Adipose tissue (tissue), 3 donors: Measurements from ENCODE around the gene LHFPL4. TPM values are rescaled to one million over a fixed set of nuclear protein-coding genes. Genes with fewer than 3 reads are reported as not detected.

Experiments
- H3K27ac ChIP-seq: one replicate; pipeline ENCODE4 v1.5.1; 2013; ENCODE audit warnings: low read depth, low read length
- WGBS, 3 donors: extraction: QIAGEN DNeasy Blood & Tissue Kit; methylation state at CpG; one replicate each; pipeline ENCODE4 v1.1.7; 2013; 5-methylcytosine and 5-hydroxymethylcytosine counted together
- polyA plus RNA-seq, 3 donors: library from polyadenylated mRNA; stranded (reverse); fragments of 200-250 nt; gene quantifications; one replicate each; pipeline ENCODE4 v1.2.3, GENCODE V29; 2013
- donor health status: healthy with polysubstance abuse.
- donor health status: Bipolar disorder and iron deficiency.
- donor health status: healthy.

LHFPL4 gene
- polyA plus RNA-seq, 3 donors: 0.01 to 0.51 TPM; not detected in 1

DNA sequence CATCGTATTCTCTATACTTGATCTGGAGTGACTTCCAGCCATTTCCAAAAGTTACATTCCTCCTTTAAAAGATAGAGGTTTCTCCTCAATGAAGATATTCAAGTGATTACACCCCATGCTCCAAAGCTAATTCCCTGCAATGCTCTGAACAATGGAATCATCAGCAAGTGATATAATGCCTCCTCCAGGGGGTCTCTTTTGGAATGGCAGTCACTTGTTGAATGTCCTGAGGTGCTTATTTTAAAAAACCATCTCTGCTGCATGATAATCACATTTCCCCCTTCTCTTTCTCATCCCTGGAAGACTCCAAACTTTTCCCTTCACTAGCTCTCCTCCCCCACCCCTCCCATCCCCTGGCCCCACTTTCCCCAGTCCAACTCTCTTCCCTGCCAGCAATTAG lies 2.6 kb downstream of the LHFPL4 start:
- 83 to 88% (median 84%) methylated on average over 1 of the region's 1 CpG for WGBS, 3 donors
- no peak overlapping the region for H3K27ac ChIP-seq

DNA sequence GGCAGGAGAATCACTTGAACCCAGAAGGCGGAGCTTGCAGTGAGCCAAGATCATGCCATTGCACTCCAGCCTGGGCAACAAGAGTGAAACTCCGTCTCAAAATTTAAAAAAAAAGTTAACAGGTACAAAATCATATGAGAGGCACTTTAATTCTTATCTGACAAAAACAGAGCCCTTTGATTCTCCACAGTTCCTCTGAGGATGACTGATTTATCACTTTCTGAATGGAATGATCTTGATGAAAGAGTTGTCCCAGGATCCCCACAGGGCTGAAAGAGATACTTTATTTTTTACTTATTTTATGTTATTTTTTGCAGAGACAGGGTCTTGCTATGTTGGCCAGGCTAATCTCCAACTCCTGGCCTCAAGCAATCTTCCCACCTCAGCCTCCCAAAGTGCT lies 4.0 kb downstream of the LHFPL4 start:
- no peak overlapping the region for H3K27ac ChIP-seq
- WGBS, 3 donors: 78 to 92% (median 80%) methylated on average over 2 of the region's 2 CpGs

DNA sequence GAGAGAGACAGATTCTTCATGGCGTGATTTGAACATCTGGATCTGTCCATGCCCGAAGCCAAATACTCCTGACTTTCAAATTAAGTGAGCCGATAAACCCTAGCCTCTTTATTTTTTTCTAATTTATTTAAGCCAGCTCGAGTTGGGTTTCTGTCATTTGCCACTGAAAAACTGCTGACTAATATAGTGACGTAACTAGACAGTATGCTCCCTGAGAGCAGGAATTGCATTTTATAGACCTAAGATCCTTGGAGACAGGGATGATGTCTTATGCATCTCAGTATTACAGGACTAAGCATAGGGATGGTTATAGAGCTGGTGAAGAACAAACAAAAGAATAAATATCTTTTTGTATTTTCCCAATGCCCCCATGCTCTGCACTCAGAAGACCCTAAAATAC lies 4.6 kb downstream of the LHFPL4 start:
- 77 to 83% (median 79%) methylated on average over 5 of the region's 5 CpGs for WGBS, 3 donors
- no peak overlapping the region for H3K27ac ChIP-seq

DNA sequence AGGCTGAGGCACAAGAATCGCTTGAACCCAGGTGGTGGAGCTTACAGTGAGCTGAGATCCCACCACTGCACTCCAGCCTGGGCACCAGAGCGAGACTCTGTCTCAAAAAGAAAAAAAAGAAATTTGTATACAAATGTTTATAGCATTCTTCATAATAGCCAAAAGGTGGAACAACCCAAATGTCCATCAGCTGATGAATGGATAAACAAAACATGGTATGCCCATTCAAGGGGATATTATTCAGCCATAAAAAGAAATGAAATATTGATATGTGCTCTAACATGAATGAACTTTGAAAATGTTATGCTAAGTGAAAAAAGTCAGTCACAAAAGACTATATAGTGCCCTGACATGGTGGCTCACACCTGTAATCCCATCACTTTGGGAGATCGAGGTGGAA lies 11.4 kb downstream of the LHFPL4 start:
- 82 to 92% (median 91%) methylated on average over 3 of the region's 3 CpGs for WGBS, 3 donors
- H3K27ac ChIP-seq: no peak overlapping the region

DNA sequence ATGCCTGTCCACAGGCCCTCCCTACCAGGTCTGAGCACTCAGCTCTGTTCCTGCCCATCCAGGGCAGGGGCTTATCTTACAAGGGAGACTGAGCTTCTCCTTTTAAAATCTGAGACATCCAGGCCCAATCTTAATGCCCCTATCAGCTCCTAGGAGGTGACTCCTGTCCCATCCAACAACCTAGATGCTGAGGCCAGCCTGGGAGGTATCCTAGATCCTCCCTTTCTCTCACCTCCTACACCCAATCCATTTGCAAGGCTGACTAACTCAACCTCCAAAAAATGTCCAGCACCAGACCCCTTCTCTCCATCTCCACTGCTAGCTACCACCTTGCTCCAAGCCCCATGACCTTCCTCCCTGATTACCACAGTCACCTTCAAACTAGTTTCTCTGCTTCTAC lies 17.4 kb downstream of the LHFPL4 start:
- H3K27ac ChIP-seq: no peak overlapping the region

DNA sequence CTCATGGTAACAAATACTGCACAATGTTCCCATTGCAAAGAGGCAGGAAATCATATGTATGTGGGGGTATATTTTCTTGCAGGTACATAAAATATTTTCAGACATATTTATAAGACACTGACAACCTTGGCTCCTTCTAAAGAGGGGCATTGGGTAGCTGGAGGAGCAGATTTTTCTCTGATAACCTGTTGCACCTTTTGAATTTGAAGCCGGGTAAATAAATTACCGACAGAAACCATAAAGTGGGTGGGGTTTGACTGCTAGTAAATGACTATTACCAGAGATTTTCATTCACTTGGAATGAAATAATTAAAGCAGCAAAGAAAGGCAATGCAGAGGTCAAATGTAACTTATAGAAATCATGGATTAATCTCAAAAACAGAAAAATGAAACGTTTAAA lies 19.2 kb downstream of the LHFPL4 start:
- no peak overlapping the region for H3K27ac ChIP-seq
- WGBS, 3 donors: 55 to 76% (median 74%) methylated on average over 3 of the region's 3 CpGs

DNA sequence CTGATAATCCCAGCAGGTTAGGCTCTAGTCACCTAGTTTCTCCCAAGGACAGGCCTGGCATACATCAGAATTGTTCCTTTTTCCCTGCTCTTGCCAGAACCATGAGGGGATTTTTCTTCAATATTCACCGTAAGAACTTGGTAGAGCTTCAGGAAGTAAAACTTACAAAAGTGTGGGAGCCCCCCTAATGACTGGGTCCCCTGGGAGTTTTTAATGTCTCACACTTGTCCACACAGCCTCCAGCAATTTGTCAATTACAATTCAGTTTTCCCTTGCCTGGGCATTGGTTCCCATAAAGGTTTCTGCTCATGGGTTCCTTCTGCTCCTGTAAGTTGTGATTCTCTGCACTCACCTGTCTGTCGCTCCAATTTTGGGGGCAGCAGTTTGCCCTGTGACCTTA lies 28.5 kb downstream of the LHFPL4 start:
- WGBS, 3 donors: 70 to 79% (median 76%) methylated on average over 2 of the region's 2 CpGs
- no peak overlapping the region for H3K27ac ChIP-seq

DNA sequence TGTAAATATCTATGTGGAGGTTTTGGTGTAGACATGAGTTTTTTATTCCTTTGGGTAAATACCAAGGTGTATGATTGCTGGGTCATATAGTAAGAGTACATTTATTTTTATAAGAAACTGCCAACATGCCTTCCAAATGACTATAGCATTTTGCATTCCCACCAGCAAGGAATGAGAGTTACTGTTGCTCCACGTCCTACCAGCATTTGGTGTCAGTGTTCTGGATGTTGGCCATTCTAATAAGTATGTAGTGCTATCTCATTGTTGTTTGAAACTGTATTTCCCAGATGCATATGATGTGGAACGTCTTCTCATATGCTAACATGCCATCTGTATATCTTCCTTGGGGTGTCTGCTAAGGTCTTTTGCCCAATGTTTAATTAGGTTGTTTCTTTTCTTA lies 38.7 kb downstream of the LHFPL4 start:
- WGBS, 3 donors: 50 to 65% (median 63%) methylated on average over 2 of the region's 2 CpGs
- no peak overlapping the region for H3K27ac ChIP-seq

DNA sequence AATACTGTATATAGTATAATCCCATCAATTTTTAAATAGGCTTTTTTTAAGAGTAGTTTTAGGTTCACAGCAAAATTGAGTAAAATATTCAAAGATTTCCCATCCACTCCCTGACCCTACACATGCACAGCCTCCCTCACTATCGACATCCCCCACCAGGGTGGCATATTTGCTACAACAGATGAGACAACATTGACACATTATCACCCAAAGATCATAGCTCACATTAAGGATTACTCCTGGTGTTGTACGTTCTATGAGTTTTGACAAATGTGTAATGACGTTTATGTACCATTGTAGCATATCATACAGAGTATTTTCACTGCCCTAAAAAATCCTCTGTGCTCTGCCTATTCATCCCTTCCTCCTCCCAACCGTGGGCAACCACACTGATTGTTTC lies 39.3 kb downstream of the LHFPL4 start:
- no peak overlapping the region for H3K27ac ChIP-seq
- 55 to 77% (median 71%) methylated on average over 4 of the region's 4 CpGs for WGBS, 3 donors

DNA sequence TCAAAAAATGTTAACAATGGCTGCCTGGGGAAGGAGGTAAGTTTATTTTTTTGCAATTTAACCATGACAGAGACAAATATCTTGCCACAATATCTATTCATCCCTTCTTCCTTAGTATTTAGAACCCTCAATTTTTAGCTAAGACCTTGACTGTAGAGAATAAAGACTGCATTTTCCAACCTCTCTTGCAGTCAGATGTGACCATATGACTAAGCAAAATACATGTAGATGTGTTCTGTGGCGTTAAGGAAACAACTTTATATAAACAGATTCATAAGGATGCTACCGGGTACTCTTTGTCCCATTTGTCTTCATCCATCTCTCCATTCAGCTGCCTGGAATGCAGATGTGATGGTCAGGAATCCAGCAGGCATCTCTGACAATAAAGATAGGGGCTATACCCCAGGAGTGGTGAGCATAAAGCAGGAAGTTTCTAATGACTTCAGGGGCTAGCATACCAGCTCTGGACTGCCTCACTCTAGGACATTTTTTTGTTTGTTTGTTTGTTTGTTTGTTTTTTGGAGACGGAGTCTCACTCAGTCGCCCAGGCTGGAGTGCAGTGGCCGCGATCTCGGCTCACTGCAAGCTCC lies 41.1 kb downstream of the LHFPL4 start:
- WGBS, 3 donors: 64% methylated on average over 7 of the region's 7 CpGs
- H3K27ac ChIP-seq: no peak overlapping the region

DNA sequence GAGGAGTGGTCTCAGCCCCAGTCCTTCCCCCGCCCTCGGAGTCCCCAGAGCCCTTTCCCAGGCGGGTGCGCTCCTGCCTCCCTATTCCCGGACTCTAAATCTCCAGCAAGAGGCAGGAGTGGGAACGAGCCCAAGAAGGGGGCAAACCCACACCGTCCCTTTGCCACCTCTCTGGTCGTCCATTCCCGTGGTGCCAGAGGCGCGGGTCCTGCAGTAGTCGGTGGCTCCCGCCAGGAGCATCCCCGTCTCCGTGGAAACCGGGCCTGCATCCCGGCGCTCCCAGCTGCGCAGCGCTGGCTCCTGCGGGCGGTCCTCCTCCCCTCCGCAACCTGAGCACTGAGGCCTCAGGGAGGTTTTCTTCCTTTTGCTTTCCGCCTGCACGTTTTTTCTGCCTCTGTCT lies 44.8 kb downstream of the LHFPL4 start:
- 13 to 15% (median 13%) methylated on average over 22 to 25 of the region's 25 CpGs for WGBS, 3 donors
- H3K27ac ChIP-seq: no peak overlapping the region

DNA sequence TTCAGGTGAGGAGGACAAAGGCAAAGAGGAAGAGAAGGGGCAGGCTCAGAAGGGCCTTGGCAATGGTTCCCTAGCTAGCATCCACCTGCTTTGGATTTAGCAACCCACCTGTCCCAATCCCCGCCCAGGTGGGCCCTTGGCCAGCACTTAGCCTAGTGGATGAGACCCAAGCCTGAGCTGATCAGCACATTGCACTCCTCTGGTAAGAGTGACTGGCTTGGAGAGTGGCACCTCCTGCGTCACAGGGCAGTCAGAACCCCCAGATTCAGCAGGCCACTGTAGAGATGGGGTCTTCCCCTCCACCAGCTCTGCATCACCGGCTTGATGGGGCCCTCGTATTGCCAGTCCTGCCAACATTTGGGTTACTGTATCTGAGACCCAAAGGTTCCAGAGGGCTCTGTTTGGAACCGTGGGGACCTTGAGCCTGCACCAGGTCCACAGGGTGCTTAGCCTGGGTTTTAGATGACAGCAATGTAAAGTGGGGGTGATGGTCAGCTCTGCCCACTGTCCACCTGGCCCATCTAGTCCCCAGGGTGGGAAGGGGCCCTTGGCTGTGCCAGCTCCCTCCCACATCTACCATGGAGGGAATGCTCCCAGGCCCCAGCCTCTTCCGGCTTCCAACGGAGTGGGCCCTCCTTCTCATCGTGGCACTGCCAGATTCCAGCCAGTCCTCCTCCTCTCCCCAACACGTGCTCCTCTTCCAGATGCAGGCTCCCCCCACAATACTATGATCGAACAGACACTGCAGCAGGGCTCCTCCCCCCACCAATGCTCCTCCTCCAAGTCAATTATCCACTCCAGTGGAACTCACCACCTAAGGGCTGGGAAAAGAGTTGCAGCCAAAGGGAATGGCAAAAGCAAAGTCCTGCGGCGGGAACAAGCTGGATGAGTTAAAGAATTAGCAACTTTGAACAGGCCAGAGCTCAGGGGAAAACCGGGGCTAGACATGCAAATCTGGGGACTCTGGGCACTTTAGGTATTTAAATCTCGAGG lies 45.7 kb downstream of the LHFPL4 start:
- no peak overlapping the region for H3K27ac ChIP-seq
- WGBS, 3 donors: 57 to 63% (median 60%) methylated on average over 14 of the region's 14 CpGs

DNA sequence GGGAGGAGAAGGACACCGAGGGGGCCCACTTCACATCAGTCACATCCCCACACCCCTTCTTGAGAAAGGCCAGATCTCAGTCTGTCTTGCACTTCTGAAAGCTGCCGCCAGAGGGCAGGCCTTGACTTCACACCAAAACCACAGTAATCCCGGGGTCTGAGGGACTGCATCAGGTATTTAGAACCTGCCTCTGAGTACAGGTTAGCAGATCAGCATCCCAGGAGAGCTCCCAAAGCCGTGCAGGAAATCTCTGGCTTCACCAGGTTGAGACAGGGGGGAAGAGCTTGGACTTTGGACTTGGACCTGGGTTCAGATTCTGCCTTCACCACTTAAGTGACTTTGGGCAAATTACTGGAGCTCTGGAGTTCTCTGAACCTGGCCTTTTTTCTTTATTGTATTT lies 50.3 kb downstream of the LHFPL4 start:
- WGBS, 3 donors: 2 to 4% (median 3%) methylated on average over 4 of the region's 4 CpGs
- no peak overlapping the region for H3K27ac ChIP-seq

DNA sequence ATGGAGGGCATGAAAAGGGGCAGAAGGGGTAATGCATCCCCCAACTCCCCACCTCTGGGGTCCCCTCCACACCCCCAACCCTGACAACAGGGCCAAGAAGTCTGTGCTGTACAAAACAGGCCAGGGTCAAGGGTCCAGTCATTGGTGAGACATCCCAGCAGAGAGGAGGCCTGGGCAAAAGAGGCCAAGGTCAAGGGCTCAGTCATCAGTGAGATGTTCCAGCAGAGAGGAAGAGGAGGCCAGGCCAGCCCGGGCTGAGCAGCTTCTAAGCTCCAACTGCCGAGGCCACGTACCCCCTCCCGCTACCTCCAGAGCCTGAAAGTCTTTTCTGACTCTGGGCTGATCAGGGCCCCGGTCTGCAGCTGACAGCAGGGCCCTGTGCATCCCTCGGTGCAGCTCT lies 52.4 kb downstream of the LHFPL4 start:
- no peak overlapping the region for H3K27ac ChIP-seq
- 68 to 71% (median 69%) methylated on average over 6 of the region's 6 CpGs for WGBS, 3 donors

DNA sequence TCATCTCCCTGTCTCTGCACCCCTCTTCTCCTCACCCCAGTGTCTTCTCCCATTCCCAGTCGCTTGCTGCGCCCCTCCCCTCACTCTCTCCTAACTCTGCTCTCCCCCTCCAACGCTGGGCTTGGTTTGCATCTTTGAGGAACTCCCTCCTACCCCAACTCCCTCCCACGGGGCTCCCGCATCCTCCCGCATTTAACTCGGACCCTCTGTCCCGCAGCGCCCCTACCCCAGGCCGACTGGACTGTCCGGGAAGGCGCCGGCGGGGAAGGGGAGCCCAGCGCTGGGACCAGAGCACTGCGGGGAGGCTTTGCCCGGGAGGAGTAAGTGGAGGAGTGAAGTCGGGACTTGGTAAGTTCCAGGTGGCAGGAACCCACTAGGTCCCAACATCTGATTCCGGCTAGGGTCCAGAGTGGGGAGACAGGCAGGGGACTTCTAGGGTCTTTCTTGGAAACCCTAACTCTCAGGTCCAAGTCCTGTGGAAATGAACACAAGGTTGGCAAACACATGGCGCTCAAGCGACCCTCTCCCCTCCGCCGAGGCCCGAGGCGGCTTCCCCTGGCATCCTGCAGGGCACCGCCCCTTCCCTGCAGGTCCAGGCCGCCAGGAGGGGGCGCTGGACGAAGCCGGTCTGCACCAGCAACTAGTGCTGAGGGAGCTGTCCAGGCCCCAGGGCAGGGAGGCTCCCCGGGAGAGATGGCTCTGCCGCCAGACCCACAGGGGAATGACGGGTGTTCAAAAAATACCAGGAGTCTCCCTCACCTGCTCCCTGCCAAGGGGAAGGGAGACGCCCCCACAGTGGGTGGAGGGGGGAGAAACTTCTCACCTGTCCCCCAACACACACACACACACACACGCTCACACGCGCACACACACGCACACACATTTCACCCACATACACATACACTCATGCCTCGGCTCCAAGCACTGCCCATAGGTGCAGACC lies 53.2 kb downstream of the LHFPL4 start:
- whole genome bisulfite sequencing, 3 donors: 12 to 14% (median 12%) methylated on average over 37 to 39 of the region's 39 CpGs
- H3K27ac ChIP-seq: no peak overlapping the region

DNA sequence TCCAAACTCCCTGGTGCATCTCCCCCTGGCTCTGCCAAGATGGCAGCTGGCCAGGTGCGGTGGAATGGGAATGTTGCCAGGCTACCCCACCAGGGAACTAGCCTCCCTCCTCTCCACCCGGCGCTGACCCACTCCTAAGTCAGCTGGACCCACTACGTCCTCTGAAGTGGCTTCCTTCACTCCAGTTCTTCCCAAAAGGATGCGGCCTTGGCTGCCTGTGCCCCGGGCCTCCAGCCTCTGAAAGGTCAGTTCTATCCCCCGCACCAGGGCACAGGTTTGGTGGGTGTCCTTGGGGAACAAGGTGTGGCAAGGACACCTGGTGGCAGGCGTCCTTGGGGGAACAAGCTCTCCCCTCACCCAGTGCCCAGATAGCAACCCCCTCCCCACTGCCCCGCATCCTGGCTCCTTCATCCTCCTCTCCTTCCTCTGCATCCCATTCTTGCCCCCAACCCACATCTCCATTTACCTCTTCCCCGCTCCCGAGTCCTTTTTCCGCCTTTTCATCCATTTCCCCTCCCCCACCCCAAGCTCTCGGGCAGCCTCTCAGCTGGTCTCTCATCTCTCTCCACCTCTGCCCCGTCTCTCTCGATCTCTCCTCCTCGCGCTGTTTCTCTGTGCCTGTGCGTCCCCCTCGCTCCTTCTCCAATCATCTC lies 54.0 kb downstream of the LHFPL4 start:
- no peak overlapping the region for H3K27ac ChIP-seq
- WGBS, 3 donors: 21 to 28% (median 22%) methylated on average over 19 of the region's 19 CpGs

DNA sequence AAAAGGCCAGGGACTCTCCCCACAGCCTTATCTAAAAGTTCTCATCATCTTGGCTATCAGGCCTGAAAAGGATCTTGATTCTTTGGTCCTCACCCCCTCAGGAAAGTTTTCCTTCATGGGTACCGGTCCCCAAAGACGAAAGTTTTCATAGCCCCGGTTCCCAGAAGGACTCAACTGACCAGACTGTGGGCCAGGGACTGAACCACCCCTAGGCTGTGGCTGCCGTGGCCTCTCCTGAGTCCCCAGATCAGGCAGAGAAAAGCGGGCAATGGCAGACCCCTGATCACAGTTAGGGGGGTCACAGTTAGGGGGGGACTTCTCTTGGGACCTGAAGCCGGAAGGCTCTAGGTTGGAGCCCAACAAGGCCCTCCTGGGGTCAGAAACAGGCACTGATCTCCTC lies 54.8 kb downstream of the LHFPL4 start:
- WGBS, 3 donors: 84 to 89% (median 87%) methylated on average over 6 of the region's 6 CpGs
- H3K27ac ChIP-seq: no peak overlapping the region

DNA sequence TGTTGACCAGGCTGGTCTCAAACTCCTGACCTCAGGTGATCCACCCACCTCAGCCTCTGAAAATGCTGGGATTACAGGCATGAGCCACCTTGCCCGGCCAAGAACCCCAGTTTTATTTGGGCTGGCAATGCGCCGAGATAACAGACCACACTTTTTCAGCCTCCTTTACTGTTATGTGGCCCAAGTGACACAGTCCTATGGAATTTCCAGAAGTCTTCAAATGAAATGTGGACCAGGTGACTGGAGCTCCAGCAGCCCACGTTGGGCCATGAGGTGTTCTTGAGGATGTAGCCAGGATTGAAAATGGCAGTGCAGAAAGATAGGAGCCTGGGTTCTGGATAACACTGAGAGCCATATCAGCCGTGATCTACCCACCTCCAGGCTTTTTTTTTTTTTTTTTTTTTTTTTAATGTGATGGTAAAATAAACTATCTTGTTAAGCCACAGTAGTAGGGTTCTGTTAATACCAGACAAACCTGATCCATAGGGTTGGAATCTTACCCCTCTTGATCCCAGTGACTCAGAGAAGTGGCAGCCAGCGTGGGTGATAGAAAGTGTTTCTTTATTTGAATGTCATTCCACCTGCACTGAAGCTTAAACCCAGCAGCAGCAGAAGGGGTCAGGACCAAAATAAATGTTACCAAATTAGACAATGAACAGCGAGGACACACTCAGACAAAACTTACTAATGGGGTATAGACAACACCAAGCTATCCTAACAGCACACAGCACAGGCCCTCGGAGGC lies 55.6 kb downstream of the LHFPL4 start:
- H3K27ac ChIP-seq: no peak overlapping the region
- WGBS, 3 donors: 87 to 89% (median 88%) methylated on average over 8 of the region's 8 CpGs
